Liver (tissue), 9 donors: ENCODE measurements around the gene PHOX2A. TPM values are rescaled to one million over a fixed set of nuclear protein-coding genes. Genes with fewer than 3 reads are reported as not detected.
"Not testable (repeated sequence)": the region's sequence is repeated elsewhere in the genome, so short reads cannot be mapped to it uniquely, and the experiment has no call there.

ENCODE experiments used
- DNase-seq: peaks from one replicate; pipeline ENCODE4 v3.0.0-alpha.2; 2017; ENCODE audit warnings: low spot score
- H3K27ac ChIP-seq, 2 donors: one replicate each; pipeline ENCODE4 v1.7.0; 2013; ENCODE audit warnings: inconsistent platforms in 2 of 2, low read length in 2 of 2, control low read depth in 1 of 2, low read depth in 1 of 2, mild to moderate bottlenecking in 1 of 2
- H3K27me3 ChIP-seq, 4 donors: one replicate each; pipeline versions ENCODE4 v1.6.1 to v1.7.0; 2013; ENCODE audit warnings: low read length in 3 of 4, inconsistent platforms in 1 of 4, mild to moderate bottlenecking in 1 of 4, moderate library complexity in 1 of 4; ENCODE audit not compliant: control insufficient read depth in 4 of 4, insufficient read depth in 4 of 4
- H3K36me3 ChIP-seq, 4 donors: one replicate each; pipeline versions ENCODE4 v1.6.1 to v1.7.0; 2013; ENCODE audit warnings: low read length in 3 of 4, mild to moderate bottlenecking in 3 of 4, low read depth in 1 of 4, moderate library complexity in 1 of 4; ENCODE audit not compliant: control insufficient read depth in 4 of 4, insufficient read depth in 3 of 4
- H3K4me1 ChIP-seq, 4 donors: one replicate each; pipeline versions ENCODE4 v1.6.1 to v1.7.0; 2013; ENCODE audit warnings: low read length in 3 of 4, mild to moderate bottlenecking in 3 of 4, moderate library complexity in 1 of 4; ENCODE audit not compliant: control insufficient read depth in 4 of 4, insufficient read depth in 4 of 4
- H3K4me3 ChIP-seq, 3 donors: one replicate each; pipeline versions ENCODE4 v1.6.1 to v1.7.0; 2013; ENCODE audit warnings: low read length in 3 of 3, control low read depth in 1 of 3, low read depth in 1 of 3, mild to moderate bottlenecking in 1 of 3
- H3K9ac ChIP-seq, 2 donors: one replicate each; pipeline ENCODE4 v1.7.0; 2013; ENCODE audit warnings: low read length in 2 of 2, mild to moderate bottlenecking in 2 of 2, moderate library complexity in 2 of 2, control low read depth in 1 of 2, low read depth in 1 of 2
- H3K9me3 ChIP-seq, 4 donors: one replicate each; pipeline versions ENCODE4 v1.6.1 to v1.7.0; 2013; ENCODE audit warnings: low read length in 3 of 4; ENCODE audit not compliant: control insufficient read depth in 4 of 4
- ATF3 ChIP-seq: IDR thresholded peaks from 2 replicates; pipeline ENCODE4 v1.6.1; 2016; ENCODE audit warnings: antibody characterized with exemption
- EGR1 ChIP-seq, 2 donors: IDR thresholded peaks; 2 replicates each; pipeline ENCODE4 v1.6.1; 2016 to 2018; ENCODE audit warnings: antibody characterized with exemption in 2 of 2, low read depth in 2 of 2
- HNF4G ChIP-seq: IDR thresholded peaks from 2 replicates; pipeline ENCODE4 v1.6.1; 2016; ENCODE audit warnings: antibody characterized with exemption
- JUND ChIP-seq, 2 donors: IDR thresholded peaks; 2 replicates each; pipeline ENCODE4 v1.6.1; 2016; ENCODE audit warnings: antibody characterized with exemption in 2 of 2
- REST ChIP-seq: IDR thresholded peaks from 2 replicates; pipeline ENCODE4 v1.6.1; 2016; ENCODE audit warnings: antibody characterized with exemption, mild to moderate bottlenecking
- RXRA ChIP-seq, 2 donors: IDR thresholded peaks; 2 replicates each; pipeline ENCODE4 v1.6.1; 2017 to 2018; ENCODE audit warnings: antibody characterized with exemption in 2 of 2, mild to moderate bottlenecking in 1 of 2
- SP1 ChIP-seq: IDR thresholded peaks from 2 replicates; pipeline ENCODE4 v1.6.1; 2018; ENCODE audit warnings: antibody characterized with exemption, mild to moderate bottlenecking
- YY1 ChIP-seq: IDR thresholded peaks from 2 replicates; pipeline ENCODE4 v1.6.1; 2016; ENCODE audit warnings: antibody characterized with exemption, mild to moderate bottlenecking
- ZBTB33 ChIP-seq: IDR thresholded peaks from 2 replicates; pipeline ENCODE4 v1.6.1; 2016; ENCODE audit warnings: antibody characterized with exemption
- WGBS: extraction: QIAGEN DNeasy Blood & Tissue Kit; methylation state at CpG from one replicate; pipeline ENCODE4 v1.1.7; 2013; 5-methylcytosine and 5-hydroxymethylcytosine counted together
- polyA plus RNA-seq, 2 donors: library from polyadenylated mRNA; stranded (reverse) in 1 of 2; unstranded in 1 of 2; fragments of 200-250 nt in 1 of 2; fragments of >200 nt in 1 of 2; fragmentation: Nextera tagmentation in 1 of 2; extraction: Ambion mirVana in 1 of 2; gene quantifications; one replicate each; pipeline versions ENCODE4 v1.2.1 to v1.2.3, GENCODE V29; 2013 to 2015
- total RNA-seq, 2 donors: library from RNA; depleted of rRNA; stranded (reverse); fragments of >200 nt; gene quantifications; one replicate each; pipeline ENCODE4 v1.2.3, GENCODE V29; 2014
- donor health status: healthy.
- donor health status: healthy.
- donor health status: healthy.
- donor health status: healthy.
- donor health status: healthy.

The PHOX2A gene
- total and polyA plus RNA-seq, 4 donors, result not detected

- DNase-seq, result no peak
- WGBS, result 69% methylated on average over 3 of the region's 3 CpGs
- TF ChIP-seq RXRA (IDR thresholded peaks at IDR 0.05) (no peak), ATF3 (no peak), ZBTB33 (no peak), REST (no peak), SP1 (no peak), EGR1 (IDR thresholded peaks at IDR 0.05; ENCODE audit: low read depth in 2 of 2) (no peak), HNF4G (no peak), JUND (IDR thresholded peaks at IDR 0.05) (no peak)
These were observed 35.7 kb downstream of the PHOX2A start for GRCh38 chr11:72208281-72208680.

GRCh38 chr11:72206794-72207193 is 37.2 kb downstream of the PHOX2A start:
- WGBS, result 94% methylated on average over 2 of the region's 2 CpGs

More at GRCh38 chr11:72208281-72208680, 35.7 kb downstream of the PHOX2A start:
- no peaks in the 10 kb centered on the region for H3K27me3 ChIP-seq
- no peak overlapping the region for H3K9ac ChIP-seq
- no peaks in the 10 kb centered on the region for H3K4me1 ChIP-seq
- no peaks in the 10 kb centered on the region for H3K9me3 ChIP-seq
- no peaks in the 10 kb centered on the region for H3K36me3 ChIP-seq
- no peak overlapping the region for H3K4me3 ChIP-seq
- no peak overlapping the region for H3K27ac ChIP-seq

GRCh38 chr11:72204886-72205285 is 39.1 kb downstream of the PHOX2A start:
- H3K9me3 ChIP-seq, result no peaks in the 10 kb centered on the region
- H3K27me3 ChIP-seq, result no peaks in the 10 kb centered on the region
- TF ChIP-seq SP1 (no peak), HNF4G (no peak), JUND (IDR thresholded peaks at IDR 0.05) (no peak), RXRA (IDR thresholded peaks at IDR 0.05) (no peak), YY1 (no peak), ATF3 (no peak)
- no peak overlapping the region for H3K4me3 ChIP-seq
- no peaks in the 10 kb centered on the region for H3K4me1 ChIP-seq
- H3K27ac ChIP-seq, result no peak overlapping the region
- no peak overlapping the region for H3K9ac ChIP-seq
- DNase-seq, result no peak
- no peaks in the 10 kb centered on the region for H3K36me3 ChIP-seq

More at GRCh38 chr11:72206794-72207193, 37.2 kb downstream of the PHOX2A start:
- not testable (repeated sequence) for H3K9me3 ChIP-seq, H3K4me3 ChIP-seq, H3K36me3 ChIP-seq, H3K4me1 ChIP-seq, H3K27me3 ChIP-seq, H3K27ac ChIP-seq, DNase-seq, H3K9ac ChIP-seq
